ENCODE results near the gene SH3GL1. TPM values are rescaled to one million over a fixed set of nuclear protein-coding genes. Genes with fewer than 3 reads are reported as not detected.

Gene SH3GL1
- total RNA-seq, 4 donors from 2014 or later = 109 to 117 (median 112) TPM

DNA sequence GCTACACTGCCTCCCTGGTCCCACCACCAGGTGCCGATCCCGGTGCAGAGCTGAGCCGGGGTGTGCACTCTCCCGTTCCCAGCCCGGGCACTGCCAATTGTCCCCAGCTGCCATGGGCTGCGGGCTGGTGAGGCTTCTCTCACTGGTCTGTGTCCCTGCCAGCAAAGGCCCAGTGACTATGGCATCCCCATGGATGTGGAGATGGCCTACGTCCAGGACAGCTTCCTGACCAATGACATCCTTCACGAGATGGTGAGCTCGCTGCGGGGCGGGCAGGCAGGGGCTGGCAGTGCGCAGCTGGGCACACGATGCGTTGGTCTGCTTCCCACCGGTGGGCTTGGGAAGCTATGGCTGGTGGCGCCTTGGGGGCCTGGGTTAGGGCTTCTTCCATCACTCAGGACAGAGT is 42.4 kb downstream of the SH3GL1 start:
- DNase-seq (ENCODE audit: low spot score in 2 of 2) = peak in 1 of 2 donors; percentile 84
- WGBS, 2 donors = 79 to 80% methylated on average over 14 to 15 of the region's 16 CpGs
- H3K4me3 ChIP-seq (ENCODE audit: low read depth, poor library complexity, severe bottlenecking) = no peak overlapping the region
- intact Hi-C loops (cut with DNase I; ENCODE audit: low total_unique reads) = no loop called here
- no peak for TF ChIP-seq POLR2A (IDR thresholded peaks at IDR 0.05)
- TF ChIP-seq, protein P1, sequence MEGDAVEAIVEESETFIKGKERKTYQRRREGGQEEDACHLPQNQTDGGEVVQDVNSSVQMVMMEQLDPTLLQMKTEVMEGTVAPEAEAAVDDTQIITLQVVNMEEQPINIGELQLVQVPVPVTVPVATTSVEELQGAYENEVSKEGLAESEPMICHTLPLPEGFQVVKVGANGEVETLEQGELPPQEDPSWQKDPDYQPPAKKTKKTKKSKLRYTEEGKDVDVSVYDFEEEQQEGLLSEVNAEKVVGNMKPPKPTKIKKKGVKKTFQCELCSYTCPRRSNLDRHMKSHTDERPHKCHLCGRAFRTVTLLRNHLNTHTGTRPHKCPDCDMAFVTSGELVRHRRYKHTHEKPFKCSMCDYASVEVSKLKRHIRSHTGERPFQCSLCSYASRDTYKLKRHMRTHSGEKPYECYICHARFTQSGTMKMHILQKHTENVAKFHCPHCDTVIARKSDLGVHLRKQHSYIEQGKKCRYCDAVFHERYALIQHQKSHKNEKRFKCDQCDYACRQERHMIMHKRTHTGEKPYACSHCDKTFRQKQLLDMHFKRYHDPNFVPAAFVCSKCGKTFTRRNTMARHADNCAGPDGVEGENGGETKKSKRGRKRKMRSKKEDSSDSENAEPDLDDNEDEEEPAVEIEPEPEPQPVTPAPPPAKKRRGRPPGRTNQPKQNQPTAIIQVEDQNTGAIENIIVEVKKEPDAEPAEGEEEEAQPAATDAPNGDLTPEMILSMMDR (IDR thresholded peaks at IDR 0.05) = no peak

DNA sequence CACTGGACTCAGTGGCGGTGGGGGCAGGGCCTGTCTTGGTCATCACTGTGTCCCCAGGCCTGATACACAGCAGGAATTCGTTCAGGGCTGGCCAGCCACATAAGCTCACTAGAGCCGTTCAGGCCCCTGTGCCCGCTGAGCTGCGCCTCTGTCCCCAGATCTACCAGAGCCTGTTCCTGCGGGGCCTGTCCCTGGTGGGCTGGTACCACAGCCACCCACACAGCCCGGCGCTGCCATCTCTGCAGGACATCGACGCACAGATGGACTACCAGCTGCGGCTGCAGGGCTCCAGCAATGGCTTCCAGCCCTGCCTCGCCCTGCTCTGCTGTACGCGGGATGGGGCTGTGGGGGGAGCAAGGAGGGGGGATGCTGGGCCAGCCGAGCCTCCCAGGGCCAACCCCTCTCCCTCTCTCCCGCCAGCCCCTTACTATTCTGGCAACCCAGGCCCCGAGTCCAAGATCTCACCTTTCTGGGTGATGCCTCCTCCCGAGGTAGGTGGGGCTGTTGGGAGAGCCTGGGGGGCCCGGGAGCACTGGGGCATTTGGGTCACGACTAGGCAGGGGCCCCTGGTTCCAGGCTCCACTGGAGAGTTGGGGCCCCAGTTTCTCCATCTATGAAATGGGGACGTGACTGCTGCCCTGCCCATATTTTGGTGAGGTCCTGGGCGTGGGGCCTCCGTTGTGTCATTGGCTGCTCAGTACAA is 43.1 kb downstream of the SH3GL1 start:
- intact Hi-C loops (cut with DNase I; ENCODE audit: low total_unique reads) = no loop called here
- 80 to 83% methylated on average over 20 to 21 of the region's 23 CpGs for WGBS, 2 donors
- DNase-seq (ENCODE audit: low spot score in 2 of 2) = peak in 1 of 2 donors; percentile 84
- no peak for TF ChIP-seq POLR2A (IDR thresholded peaks at IDR 0.05)
- TF ChIP-seq, protein P1 (IDR thresholded peaks at IDR 0.05) = no peak
- H3K4me3 ChIP-seq (ENCODE audit: low read depth, poor library complexity, severe bottlenecking) = no peak overlapping the region

DNA sequence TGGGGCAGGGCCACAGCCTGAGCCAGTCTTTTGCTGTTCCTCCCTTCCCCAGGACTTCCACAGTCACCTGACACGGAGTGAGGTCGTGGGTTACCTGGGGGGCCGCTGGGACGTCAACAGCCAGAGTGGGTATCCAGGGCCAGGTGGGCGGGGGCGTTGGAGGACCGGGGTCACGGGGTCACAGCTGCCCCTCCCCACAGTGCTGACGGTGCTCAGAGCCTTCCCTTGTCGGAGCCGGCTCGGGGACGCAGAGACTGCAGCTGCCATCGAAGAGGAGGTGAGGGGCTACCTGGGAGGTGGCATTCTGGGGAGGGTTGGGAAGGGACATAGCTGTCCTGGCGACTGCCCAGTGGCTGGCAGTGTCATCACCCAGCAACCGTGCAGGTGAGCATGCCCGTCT is 45.5 kb downstream of the SH3GL1 start:
- H3K4me3 ChIP-seq (ENCODE audit: low read depth, poor library complexity, severe bottlenecking) = no peak overlapping the region
- DNase-seq (ENCODE audit: low spot score in 2 of 2) = peak in 1 of 2 donors; percentile 83
- intact Hi-C loops (cut with DNase I; ENCODE audit: low total_unique reads) = no loop called here
- no peak for TF ChIP-seq POLR2A (IDR thresholded peaks at IDR 0.05)
- TF ChIP-seq, protein P1 (IDR thresholded peaks at IDR 0.05) = no peak
- WGBS, 2 donors = 80 to 86% methylated on average over 16 to 17 of the region's 17 CpGs

DNA sequence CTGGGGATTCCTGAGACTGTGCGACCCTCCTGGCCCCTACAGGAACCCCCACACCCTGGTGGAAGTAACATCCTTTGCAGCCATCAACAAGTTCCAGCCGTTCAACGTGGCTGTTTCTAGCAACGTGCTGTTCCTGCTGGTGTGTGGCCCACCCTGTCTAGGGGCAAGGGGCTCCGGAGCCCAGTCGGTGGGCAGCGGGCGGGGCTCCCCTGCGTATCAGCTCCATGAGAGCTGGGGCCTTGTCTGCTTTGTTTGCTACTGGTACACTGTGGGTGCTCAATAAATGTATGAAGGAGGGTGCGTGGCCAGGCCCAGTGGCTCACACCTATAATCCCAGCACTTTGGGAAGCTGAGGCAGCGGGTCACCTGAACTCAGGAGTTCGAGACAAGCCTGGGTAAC is 46.1 kb downstream of the SH3GL1 start:
- no peak for TF ChIP-seq POLR2A (IDR thresholded peaks at IDR 0.05)
- TF ChIP-seq, protein P1 (IDR thresholded peaks at IDR 0.05) = no peak
- H3K4me3 ChIP-seq (ENCODE audit: low read depth, poor library complexity, severe bottlenecking) = no peak overlapping the region
- DNase-seq (ENCODE audit: low spot score in 2 of 2) = no peak
- 77 to 91% methylated on average over 9 to 12 of the region's 12 CpGs for WGBS, 2 donors
- intact Hi-C loops (cut with DNase I; ENCODE audit: low total_unique reads) = no loop called here

DNA sequence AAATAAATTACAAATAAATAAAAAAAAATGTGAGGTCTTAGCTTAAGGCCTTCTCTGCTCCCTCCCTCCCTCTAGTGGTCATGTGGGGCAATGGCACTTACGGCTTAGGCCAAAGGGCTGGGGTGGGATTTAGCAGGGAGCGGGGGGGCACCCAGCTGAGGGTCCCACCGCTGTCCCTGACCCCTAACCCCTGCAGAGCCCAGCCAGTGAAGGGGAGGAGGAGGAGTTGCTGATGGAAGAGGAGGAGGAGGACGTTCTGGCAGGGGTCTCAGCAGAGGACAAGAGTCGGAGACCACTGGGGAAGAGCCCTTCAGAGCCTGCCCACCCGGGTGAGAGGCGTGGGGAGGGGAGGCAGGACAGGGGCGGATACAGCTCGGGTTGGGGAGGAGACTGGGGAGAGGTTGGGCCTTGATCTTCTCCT is 47.6 kb downstream of the SH3GL1 start:
- WGBS, 2 donors = 37 to 52% methylated on average over 8 to 9 of the region's 9 CpGs
- intact Hi-C loops (cut with DNase I; ENCODE audit: low total_unique reads) = no loop called here
- TF ChIP-seq, protein P1 (IDR thresholded peaks at IDR 0.05) = no peak
- TF ChIP-seq POLR2A (IDR thresholded peaks at IDR 0.05) = no peak
- no peak overlapping the region for H3K4me3 ChIP-seq (ENCODE audit: low read depth, poor library complexity, severe bottlenecking)
- DNase-seq (ENCODE audit: low spot score in 2 of 2) = peak in 1 of 2 donors; percentile 86

DNA sequence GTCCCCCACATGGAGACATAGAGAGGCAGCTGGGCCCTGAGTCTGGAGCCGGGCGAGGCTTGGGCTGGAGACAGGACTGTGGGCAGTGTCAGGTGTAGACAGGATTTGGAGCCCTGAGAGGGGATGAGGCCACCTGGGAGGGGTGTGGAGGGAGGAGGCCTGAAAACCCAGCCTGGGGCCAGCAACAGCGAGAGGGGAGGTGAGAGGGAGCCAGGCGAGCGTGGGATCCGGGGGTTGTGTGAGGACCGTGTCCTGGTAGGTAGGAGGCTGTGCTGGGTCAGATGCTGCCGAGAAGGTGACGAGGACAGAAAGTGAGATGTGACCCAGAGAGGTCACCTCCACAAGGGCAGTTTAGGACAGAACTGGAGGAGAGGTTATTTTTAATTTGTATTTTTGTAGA is 49.6 kb downstream of the SH3GL1 start:
- DNase-seq (ENCODE audit: low spot score in 2 of 2) = no peak
- TF ChIP-seq, protein P1 (IDR thresholded peaks at IDR 0.05) = no peak
- TF ChIP-seq POLR2A (IDR thresholded peaks at IDR 0.05) = no peak
- WGBS, 2 donors = 92 to 96% methylated on average over 9 of the region's 9 CpGs
- no peak overlapping the region for H3K4me3 ChIP-seq (ENCODE audit: low read depth, poor library complexity, severe bottlenecking)
- intact Hi-C loops (cut with DNase I; ENCODE audit: low total_unique reads) = no loop called here
